HG03354 (cell line): ENCODE data around the gene SSUH2.

Experiments
- ATAC-seq: cut with Tn5 transposase; IDR thresholded peaks from one replicate; pipeline ENCODE4 v1.9.1; 2021; ENCODE audit warnings: mild to moderate bottlenecking; ENCODE audit not compliant: unreplicated experiment, poor library complexity, severe bottlenecking

SSUH2 gene

DNA sequence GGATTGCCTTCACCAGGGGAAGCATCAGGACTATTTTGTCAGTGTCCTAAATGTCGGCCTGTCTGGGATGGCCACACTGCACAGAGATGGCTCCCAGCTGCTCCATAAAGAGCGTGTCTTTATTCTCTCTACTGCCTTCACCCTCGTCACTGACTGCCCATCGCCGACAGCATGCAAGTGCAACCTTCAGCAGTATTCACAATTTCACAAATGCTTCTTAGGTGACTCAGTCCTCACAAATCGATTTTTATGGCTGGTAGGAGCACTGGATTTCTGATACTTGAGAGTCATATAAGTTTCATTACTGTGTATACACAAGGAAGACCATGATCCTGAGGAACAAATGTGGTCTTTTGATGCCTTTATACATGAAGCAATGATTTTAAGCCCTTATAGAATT lies 1.1 kb upstream of the SSUH2 start:
- ATAC-seq = no peak

DNA sequence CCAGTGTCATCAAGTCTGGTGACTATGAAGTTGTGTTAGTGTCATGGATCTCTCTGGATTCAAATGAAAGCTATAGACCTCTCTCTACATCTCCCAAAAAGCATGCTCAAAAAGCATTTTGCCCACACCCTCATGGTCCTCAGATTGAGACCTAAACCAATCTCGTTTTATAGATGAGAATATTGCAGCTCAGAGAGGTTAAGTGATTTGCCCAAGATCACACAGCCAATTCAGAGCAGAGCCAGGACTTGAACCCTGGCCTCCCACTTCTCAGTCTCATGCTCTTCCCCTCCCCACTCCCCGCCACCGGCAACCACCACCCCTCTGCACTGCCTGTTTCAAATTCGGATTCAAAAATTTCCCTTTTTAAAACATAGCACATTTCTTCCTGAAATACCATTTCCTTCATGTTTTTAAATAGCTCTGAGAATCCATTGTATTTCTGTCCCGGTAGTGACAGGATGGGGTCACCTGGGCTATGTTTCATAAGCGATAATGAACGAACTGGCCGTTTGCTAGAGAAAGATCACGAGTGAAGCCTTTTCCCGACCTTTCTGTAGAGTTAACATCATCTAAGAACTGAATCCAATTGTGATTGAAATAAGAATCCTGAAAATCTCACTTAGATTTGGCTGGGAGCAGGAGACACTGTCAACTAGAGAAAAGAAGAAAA lies 769 bp downstream of the SSUH2 start:
- ATAC-seq = no peak

DNA sequence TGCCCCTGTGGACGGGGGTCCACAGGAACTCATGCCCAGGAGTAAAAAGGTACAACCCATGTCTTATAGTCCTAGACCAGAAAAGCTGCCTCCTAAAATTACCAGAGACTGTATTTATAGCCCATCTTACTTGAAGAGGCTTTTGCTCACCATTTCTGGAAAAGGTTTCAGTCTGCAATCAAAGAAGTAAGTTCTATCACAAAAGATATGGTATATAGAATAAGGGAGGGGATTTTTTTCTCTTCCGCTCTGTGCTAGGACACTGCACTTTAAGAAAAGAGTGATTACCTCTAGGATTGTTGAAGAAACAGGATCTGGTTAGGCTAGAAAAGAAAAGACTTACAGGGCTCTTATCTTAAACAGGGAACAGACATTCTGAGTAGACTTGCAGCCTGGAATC lies 2.6 kb downstream of the SSUH2 start:
- ATAC-seq = no peak

DNA sequence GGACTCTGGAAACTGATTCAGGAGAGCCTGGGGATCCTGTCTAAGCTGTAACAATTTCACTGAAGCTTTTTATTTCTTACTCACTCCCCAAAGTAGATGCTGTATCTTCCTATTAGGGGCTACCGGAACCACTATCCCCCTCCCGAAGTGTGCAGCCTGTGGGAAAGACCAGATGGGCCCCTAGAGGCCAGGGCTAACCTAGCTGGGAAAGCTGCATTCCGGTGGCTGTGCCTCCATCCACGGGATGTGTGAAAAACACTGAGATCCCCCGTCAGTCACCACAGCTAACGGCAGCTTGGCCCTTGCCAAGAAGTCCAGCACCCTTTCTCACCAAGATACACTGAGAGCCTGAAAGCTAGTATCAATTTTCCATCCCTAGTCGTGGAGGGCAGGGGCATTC lies 3.1 kb downstream of the SSUH2 start:
- no peak for ATAC-seq

DNA sequence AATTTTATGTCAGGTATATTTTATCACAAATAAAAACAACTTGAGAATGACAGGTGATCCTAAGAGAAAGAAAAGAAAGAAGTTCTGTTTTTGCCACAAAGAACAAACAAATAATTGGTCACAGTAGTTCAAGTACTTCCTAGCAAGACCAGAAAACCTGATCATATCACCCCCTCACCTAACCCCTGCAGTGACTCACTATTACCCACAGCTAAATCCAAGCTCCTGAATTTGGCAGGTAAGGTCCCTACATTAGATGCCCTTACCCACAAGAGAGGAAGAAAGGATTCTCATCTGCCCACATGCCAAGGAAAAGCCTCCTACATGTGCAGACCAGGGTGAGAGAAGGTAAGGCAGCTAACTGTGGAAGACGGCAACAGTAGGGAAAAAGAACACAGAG lies 4.4 kb downstream of the SSUH2 start:
- ATAC-seq = no peak

DNA sequence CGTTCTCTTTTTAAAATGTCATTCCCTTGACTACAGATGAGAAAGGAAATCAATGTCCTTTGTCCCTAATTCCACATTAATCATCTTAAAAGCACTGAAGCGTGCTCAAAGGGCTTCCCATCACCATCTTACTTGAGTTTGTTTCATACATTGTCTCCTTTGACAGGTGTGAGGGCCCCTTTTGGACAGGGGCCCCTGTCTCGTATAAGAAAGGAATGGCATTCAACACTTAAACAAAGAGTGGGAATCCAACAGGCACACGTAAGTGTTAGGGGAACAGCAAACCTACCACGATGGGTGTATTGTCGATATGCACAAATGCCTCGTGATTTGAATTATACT lies 5.0 kb downstream of the SSUH2 start:
- no peak for ATAC-seq

DNA sequence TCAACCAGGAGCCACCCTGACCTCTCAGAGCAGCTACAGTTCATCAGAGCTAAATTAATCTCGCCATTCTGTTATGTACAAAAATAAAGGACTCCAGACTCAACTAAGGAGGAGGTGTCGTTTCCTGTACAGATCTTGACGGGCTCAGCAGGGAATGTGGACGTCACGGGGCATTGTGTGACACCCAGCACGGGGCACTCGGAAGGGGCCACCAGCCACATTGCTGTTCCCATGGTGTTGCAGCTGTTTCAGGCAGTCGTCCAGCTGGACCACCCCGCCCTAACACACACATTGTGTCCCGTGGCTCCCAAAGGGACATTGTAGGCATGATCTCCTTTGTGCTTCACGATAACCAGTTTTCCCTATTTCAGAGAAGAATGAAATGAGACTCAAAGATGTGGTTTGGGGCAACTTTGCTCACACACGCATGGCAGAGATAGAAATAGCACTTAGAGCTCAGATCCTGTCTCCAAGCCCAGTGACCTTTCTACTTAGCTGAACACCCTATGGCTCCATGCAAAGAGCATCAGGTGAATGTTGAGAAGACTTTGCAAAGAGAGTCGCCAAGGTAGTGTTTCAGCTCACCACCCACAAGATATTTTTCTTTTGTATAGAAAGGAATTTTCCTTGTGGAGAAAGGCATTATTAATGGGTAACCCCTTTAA lies 5.5 kb downstream of the SSUH2 start:
- no peak for ATAC-seq

DNA sequence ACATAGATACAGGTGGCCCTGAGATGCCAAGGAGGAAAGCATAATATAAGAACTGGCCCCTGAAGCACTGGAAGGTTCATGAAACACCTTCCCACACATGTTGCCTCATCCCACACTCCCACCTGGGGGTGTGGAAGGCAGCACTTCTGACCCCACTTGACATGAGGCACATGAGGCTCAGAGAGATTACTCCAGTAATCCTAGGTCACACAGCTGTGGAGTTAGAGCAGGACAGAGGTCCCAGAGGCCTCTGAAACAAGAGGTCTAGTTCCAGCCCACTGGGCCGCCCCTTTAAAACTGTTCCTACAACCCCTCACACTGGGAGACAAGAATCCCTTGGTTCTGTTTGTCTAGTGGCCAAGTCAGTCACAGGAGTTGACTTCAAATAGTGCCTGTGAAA lies 7.2 kb downstream of the SSUH2 start:
- ATAC-seq = no peak

DNA sequence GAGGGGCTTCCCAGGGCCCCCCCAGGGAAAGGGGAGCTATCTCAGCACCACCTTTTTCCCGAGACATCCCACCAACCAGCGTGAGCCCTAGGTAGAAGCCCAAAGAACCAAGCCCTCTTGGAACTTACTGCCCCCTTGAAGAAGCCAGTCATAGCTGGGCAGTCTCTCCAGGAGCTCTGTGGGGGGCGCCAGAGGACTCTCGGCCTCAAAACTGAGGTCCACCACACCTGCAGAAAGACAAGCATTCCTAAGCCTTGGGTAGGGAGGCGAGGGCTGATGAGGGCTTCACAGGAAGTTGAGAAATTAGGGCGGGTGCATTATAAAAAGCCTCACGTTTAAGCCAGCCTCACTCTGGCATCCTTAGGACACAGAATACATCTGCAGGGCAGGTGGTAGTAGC lies 9.0 kb downstream of the SSUH2 start:
- no peak for ATAC-seq

DNA sequence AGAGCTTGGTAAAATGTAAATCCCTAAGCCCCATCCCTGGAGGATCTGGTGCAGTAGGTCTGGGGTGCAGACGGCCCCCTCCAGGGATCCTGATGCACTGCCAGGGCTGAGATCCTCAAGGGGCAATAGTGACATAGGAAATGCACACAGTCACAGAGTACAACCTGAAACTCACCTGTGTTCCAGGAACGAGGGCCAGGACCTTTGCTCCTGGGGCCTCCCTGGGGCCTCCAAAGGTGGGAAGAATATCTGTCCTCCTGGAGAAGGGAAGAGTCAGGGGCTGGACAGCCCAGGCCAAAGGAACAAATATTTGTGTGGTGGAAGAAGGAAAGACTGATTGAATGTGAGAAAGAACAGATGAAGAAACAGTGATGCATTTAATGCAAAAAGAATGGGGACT lies 9.5 kb downstream of the SSUH2 start:
- ATAC-seq = no peak

DNA sequence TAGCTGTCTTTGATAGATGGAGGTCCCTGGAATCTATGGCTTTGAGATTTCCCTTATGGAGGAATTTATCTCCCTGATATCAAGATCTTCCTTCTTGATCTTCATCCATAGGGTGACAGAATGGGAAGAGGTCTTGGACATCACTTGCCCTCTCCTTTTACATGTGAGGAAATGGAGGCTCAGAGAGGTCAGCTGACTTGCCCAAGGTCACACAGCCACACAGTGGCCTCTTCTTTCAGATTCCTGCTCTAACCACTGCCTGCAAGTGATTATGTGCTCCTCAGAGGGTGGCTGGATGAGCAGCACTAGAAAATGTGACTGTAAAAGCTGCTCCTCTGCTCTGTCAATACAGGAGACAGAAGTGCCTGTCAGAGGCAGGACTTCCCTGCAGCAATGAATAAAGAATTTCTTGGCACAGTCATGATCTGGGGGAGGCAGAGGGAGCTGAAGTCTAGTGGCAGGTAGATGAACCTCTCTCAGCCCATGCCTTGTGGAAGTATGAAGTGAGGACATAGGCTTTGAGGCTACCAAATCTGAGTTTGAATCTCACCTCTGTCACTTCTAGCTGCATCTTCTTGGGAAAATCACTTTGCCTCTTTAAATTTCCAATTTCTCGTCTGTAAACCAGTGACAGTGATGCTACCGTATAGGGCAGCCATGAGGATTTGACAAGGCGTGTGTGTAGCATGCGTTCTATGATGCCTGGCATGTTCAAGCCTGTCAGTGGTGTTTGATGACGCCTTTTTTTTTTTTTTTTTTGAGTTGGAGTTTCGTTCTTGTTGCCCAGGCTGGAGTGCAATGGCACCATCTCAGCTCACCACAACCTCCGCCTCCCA lies 12.0 kb downstream of the SSUH2 start:
- ATAC-seq = no peak

DNA sequence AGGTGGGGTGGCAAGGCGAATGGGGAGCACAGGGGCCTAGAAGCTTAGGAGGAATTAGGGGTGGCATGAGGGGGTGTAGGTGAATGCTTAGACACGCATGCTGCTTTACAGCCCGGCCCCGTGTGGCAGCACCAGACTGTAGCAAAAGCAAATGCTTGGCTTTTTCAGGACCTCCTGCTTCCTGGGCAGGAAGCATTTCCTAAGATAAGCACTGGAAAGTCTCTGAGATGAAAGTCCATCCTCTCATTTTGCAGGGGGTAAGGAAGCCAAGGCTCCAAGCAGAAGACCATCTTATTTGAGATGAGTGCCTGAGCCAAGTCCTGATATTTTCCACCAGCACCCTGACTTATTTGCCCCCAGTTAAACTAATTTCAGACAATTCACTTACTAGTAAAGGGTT lies 12.9 kb downstream of the SSUH2 start:
- no peak for ATAC-seq

DNA sequence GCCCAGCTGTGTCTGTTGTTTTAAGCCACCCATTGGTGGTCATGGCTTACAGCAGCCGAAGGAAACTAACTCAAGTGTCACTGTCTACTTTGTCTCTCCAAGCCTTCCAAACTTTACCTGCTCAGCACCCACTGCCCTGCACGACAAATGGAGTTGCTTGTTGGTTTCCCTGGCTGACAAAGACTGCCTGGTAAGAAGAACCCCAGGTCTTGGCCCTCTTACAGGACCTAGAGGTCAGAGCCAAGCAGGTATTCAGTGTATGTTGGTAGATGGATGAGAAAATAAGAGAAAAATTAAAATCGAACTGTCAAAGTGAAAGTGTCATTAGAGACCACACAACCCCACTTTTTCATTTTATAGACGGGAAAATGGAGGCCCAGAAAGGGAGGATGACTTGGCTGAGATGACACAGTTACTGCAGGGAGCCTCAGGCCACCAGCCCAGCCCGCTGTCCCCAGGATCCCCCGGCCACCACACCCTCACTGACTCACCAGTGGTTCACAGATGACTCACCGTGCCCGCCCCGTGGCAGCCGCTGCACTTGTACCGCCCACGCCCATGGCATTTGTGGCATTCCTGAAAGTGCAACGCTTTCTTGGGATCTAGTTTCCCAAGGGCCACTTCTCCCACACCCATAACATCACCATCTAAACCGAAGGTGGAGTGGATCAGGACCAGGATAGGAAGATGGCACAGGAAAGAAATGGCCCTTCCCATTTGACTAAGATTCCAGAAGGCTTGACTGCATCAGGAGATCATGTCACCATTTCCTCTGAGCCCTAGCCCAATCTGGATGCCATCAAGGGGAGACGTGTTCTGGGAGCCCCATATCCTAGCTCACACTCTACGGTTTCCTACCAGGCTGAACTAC lies 15.2 kb downstream of the SSUH2 start:
- ATAC-seq = no peak

DNA sequence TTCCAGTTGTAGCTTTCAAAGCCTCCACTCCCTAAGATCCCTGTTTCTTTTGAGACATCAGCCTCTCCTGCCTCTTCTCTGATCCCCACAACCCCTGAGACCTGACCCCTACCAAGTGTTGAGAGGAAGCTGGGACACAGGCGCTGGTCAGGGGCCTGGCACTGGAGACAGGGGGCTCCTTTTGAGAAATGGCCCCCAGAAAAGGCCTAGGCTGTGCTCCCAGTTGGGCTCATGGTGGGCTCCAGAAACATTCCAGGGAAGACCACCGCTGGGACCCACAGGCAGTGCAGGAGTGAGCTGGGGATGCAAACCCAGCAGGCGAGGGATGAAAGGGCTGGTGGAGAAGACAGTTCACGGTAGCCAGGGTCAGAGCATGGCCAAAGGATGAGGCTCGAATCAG lies 16.6 kb downstream of the SSUH2 start:
- ATAC-seq = no peak

DNA sequence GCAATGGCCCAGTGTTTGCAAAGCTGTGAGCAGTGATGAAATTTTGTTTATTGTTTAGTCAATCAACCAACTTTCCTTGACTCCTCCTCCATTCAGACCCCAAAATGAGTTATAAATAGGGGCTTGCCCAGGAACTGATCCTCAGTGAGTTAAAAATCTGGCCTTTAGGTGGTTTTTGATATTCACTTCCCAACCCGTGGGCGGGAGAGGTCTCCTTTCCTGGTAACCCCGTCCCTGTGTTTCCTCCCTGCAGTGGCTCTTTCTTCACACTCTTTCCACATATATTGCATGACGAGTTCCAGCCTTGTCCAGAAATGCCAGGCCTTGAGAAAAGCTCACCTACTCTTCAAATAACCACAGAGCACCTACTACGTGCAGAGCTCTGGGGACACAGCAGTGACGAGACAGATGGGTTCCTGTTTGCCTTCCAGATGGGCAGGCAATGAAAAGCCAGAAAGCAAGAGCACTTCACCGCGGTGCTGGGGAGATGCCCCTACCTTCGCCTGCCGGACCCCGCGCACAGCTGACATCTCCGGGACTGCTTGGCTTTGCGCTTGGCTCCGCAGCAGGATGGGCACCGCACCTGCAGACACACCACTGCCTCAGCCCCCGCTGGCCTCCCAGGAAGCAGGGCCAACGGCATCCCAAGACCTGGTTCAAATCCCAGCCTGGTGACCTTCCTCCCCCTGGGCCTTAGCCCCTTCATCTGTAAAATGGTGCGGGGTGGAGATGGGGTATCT lies 17.2 kb downstream of the SSUH2 start:
- ATAC-seq = no peak

DNA sequence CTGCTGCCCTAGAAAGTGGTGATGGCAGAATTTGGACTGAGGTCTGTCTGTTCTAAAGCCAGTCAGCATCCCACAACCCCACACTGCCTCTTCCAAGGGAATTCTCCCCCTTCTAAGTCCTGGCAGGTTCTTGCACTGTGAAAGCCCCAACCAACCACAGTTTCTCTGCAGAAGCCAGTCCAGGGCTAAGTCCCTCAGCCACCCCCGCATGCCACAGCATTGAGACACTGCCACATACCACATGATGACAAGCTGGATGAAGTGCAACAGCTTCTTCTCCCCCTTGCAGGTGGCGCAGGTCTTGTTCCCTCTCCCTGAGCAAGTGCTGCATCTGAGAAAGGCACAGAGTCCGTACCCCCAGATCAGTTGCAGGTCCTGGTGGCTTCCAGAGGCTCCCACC lies 18.6 kb downstream of the SSUH2 start:
- ATAC-seq = no peak

DNA sequence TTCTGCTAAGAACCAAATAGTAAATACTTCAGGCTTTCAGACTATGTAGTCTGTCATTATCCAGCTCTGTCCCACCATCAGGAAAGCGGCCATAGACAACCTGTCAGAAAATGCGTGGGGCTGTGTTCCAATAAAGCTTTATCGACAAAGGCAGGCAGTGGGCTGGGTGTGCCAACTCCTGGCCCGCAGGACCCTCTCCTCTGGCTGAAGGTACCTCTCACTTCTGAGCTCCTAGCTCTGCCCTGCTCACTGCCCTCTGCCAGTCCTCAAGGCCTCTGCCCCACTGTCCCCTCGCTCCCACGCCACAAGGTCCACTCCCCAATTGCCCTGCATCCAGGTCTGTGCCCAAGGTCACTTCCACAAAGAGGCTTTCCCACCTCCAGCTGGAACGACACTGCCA lies 20.0 kb downstream of the SSUH2 start:
- no peak for ATAC-seq

DNA sequence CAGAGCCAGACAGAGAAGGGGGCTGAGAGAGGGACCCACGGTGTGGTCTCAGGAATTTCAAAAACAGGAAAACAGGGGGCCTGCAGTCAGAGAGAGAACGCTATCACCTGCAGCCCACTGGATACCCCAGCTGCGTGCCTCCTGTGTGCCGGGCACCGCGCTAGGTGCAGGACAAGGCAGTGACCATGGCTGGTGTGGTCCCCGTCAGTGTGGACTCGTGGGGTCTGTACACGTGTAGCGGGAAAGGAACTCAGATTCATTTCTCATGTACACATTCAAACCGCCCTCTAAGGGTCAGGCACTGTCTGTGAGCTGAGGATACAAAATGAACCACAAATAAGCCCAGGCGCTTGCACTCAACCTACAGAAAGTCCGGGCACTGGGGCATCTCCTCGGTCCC lies 20.9 kb downstream of the SSUH2 start:
- ATAC-seq = no peak

DNA sequence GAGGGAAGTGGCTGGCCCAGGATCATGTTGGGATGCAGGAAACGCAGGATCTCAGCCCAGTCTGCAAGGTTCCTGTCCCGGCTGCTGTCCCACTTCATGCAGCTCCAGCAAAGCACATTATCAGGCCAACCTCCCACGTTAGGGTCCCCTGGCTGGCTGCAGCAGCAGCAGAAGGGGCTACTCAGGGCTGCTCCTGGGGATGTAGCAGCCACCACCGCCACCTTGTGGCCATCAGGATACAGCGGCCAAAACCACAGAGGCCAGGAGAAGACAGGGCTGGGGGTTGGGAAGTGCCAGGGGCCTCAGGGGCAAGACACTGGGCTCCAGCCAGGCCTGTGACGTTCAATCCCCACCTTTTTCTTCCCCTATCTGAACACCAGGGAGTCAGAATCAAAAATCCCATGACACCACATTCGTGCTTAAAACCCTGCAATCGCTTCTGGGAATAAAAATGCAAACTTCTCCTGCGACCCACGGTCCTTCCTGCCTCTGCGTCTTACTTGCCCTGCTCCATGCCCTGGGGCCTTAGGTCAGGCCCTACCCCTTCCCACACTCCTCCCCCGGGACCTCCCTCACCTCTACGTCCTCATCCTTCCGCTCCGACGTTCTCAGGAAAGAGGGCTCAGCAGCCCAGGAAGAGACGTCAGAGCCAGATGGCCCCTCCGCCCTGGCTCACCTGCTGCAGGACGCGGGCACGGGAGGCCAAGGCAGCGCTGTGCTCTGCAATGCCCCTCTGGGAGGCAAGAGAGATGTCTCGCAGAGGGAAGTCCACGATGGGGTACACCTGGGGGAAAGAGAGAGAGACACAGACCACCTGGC lies 21.5 kb downstream of the SSUH2 start:
- peak; percentile 93 for ATAC-seq
